GM21515 (cell line): ENCODE results near the gene DCTN3.

Experiments
- ATAC-seq: cut with Tn5 transposase; IDR thresholded peaks from one replicate; pipeline ENCODE4 v1.9.1; 2021; ENCODE audit not compliant: unreplicated experiment

DCTN3 gene

GRCh38 chr9:34620061-34620994 lies at the start of gene DCTN3:
Gene DCTN3, minus strand, starts transcription at chr9:34620495. Its CDS starts 31 bp downstream, at chr9:34620464.
- ATAC-seq, result peak; percentile 95

GRCh38 chr9:34665381-34666250 lies 45.3 kb upstream of the DCTN3 start:
- peak; percentile 59 for ATAC-seq

GRCh38 chr9:34665067-34665380 lies 44.7 kb upstream of the DCTN3 start:
- peak; percentile 20 for ATAC-seq

- peak; percentile 52 for ATAC-seq
Measured at GRCh38 chr9:34664281-34665066, 44.2 kb upstream of the DCTN3 start.

- no peak for ATAC-seq
Measured at GRCh38 chr9:34663303-34663605, 43.0 kb upstream of the DCTN3 start.

GRCh38 chr9:34662526-34663302 lies 42.4 kb upstream of the DCTN3 start, which contains the start of gene CCL27:
Gene CCL27, minus strand, starts transcription at chr9:34662657. Its CDS starts 24 bp downstream, at chr9:34662633.
- ATAC-seq, result no peak

- ATAC-seq, result no peak
Measured at GRCh38 chr9:34659592-34660253, 39.4 kb upstream of the DCTN3 start.

- no peak for ATAC-seq
Measured at GRCh38 chr9:34658461-34658860, 38.2 kb upstream of the DCTN3 start.

GRCh38 chr9:34656992-34657391 lies 36.7 kb upstream of the DCTN3 start:
- ATAC-seq, result no peak

GRCh38 chr9:34655394-34655793 lies 35.1 kb upstream of the DCTN3 start:
- ATAC-seq, result no peak

GRCh38 chr9:34654323-34655051 lies 34.2 kb upstream of the DCTN3 start:
- ATAC-seq, result no peak

GRCh38 chr9:34653151-34654072 lies 33.1 kb upstream of the DCTN3 start:
- ATAC-seq, result no peak

- ATAC-seq, result no peak
Measured at GRCh38 chr9:34652602-34653000, 32.3 kb upstream of the DCTN3 start.

- no peak for ATAC-seq
Measured at GRCh38 chr9:34651876-34652601, 31.7 kb upstream of the DCTN3 start, which contains the start of gene IL11RA. Gene IL11RA, plus strand, starts transcription at chr9:34652185. Its CDS starts 3,033 bp downstream, at chr9:34655218.

GRCh38 chr9:34651321-34651720 lies 31.0 kb upstream of the DCTN3 start:
- ATAC-seq, result no peak

- ATAC-seq, result no peak
Measured at GRCh38 chr9:34650816-34651215, 30.5 kb upstream of the DCTN3 start.

- ATAC-seq, result no peak
Measured at GRCh38 chr9:34648673-34649072, 28.4 kb upstream of the DCTN3 start.
